Myocyte (in vitro differentiated cells): ENCODE measurements around the gene ANKRD17. TPM values are rescaled to one million over a fixed set of nuclear protein-coding genes. Genes with fewer than 3 reads are reported as not detected.

Experiments used
- DNase-seq: peaks from one replicate; pipeline ENCODE4 v3.0.0-alpha.2; 2012; ENCODE audit warnings: low read depth
- total RNA-seq: library from RNA; depleted of rRNA; stranded (reverse); fragments of >200 nt; gene quantifications from 2 replicates; pipeline ENCODE4 v1.2.3, GENCODE V29; 2014

Gene ANKRD17
- total RNA-seq, 1 donor from 2014 or later: 64.9 TPM

DNA sequence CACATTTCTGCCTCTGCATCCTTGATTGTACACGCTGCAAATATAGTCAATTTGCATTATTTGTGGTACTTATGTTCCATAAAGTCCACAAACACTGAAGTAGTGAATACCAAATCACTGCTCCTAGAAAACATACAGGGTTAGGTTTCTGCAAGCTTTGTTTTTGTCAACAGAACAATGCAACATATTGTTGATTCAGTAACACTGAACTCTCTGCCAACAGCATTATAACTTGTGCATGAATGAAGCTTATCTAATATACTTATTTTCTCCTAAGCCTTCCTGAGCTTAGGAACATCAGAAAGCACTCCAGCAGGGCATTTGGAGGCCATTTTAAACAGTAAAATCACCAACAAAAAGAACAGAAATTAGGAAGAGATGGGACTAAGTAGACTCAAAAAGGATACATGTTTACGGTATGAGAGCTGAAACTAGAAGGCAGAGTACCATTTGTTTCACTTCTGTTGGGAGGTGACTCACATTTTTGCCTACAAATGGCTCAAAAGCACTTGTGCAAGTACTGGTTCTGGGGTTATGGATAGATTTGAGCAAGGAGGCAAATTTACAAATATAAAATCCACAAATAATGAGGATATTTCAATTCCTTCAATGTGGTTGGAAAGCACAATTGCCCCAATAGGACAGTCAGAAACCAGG is 203.2 kb downstream of the ANKRD17 start:
- DNase-seq: no peak

DNA sequence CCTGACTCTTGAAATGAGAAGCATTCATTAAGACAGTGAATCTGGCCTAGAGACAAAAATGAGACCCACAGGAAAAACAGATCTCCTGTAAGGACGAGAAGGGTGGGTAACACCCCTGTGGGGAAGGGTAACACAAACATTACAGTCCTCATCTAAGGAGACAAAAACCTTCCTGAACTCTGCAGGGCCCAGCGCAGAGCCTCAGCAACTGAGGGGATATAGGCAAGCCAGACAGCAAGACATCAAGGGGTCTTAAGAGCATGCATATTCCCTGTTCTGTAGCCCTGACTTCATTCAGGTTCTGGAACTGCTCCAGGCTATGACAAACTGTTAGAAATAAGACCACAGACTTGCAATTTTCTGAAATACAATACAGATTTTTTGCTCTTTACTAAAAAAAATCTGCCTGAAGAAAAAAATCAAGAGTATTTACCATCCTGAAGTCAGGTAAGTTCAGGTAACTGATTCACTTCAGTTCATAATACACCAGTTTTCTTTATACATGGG is 204.6 kb downstream of the ANKRD17 start:
- no peak for DNase-seq

DNA sequence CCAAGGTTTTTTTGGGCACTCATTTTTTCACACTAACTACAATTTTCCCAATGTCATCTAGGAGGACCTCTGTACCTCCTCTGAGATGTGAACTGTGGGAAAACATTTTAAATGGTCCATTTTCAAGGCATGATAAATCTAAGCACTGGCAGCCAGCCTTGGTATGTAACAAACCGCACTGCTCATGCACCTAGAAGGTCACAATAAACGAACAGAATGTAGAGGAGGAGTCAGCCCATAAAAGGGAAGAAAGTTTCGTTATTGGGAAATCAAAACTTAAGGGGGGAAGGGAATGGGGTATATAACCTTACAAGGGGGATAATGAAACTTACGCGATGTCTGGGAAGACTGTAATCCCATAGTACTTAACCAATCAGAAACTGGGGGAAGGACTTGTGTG is 205.5 kb downstream of the ANKRD17 start:
- no peak for DNase-seq

DNA sequence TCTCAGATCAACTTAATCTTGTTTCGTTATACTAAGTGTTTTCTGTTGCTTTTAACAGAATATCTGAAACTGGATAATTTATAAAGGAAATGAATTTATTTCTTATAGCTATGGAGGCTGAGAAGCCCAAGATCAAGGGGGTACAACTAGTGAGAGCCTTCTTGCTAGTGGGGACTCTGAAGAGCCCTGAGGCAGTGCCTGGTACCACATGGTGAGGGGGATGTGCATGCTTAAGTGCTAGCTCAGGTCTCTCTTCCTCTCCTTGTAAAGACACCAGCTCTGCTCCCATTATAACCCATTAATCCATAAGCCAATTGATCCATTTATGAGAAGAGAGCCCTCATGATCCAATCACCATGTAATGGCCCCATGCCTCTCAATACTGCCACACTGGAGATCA is 207.0 kb downstream of the ANKRD17 start:
- no peak for DNase-seq

GRCh38 chr4:73045879-73046278 is 212.7 kb downstream of the ANKRD17 start:
- no peak for DNase-seq

- DNase-seq: no peak
These were observed 221.5 kb downstream of the ANKRD17 start for GRCh38 chr4:73037057-73037456.

GRCh38 chr4:73036123-73036522 is 222.5 kb downstream of the ANKRD17 start:
- no peak for DNase-seq

- DNase-seq: no peak
These were observed 223.7 kb downstream of the ANKRD17 start for GRCh38 chr4:73034896-73035295.

GRCh38 chr4:73028621-73029020 is 230.0 kb downstream of the ANKRD17 start:
- no peak for DNase-seq

Other genes with a start within 250 kb of the ANKRD17 start
- gene COX18, start 189.1 kb downstream of the ANKRD17 start, total RNA-seq: 25.4 and 30.1 TPM in 2 replicates
- gene ALB, start 145.5 kb upstream of the ANKRD17 start, total RNA-seq: not detected in 2 replicates
- gene AFP, start 177.4 kb upstream of the ANKRD17 start, total RNA-seq: 1.1 TPM in 1 of 2 replicates, not detected in the other
- gene AFM, start 222.9 kb upstream of the ANKRD17 start, total RNA-seq: not detected in 2 replicates